Transverse colon (tissue), 4 donors: Measurements from ENCODE around the gene AQP9. TPM values are rescaled to one million over a fixed set of nuclear protein-coding genes. Genes with fewer than 3 reads are reported as not detected.

ENCODE experiments used
- DNase-seq: peaks from one replicate; pipeline ENCODE4 v3.0.0-alpha.2; 2019
- H3K27ac ChIP-seq, 4 donors: fragments of 200-600 bp; sonication (generic); 2 replicates each; pipeline ENCODE4 v1.5.1; 2016 to 2018; ENCODE audit warnings: inconsistent platforms in 4 of 4
- H3K27me3 ChIP-seq: fragments of 200-600 bp; sonication (generic); 2 replicates; pipeline ENCODE4 v1.5.1; 2017; ENCODE audit warnings: inconsistent platforms
- H3K36me3 ChIP-seq, 4 donors: fragments of 200-600 bp; sonication (generic); 2 replicates each; pipeline ENCODE4 v1.5.1; 2017 to 2019; ENCODE audit warnings: inconsistent platforms in 4 of 4
- H3K4me1 ChIP-seq, 4 donors: fragments of 200-600 bp; sonication (generic); 2 replicates each; pipeline ENCODE4 v1.5.1; 2017 to 2020; ENCODE audit warnings: inconsistent platforms in 4 of 4
- H3K4me3 ChIP-seq, 4 donors: fragments of 200-600 bp; sonication (generic); 1 replicate in 1 of 4; 2 replicates in 3 of 4; pipeline versions ENCODE4 v1.5.1 to v1.6.1; 2017 to 2019; ENCODE audit warnings: inconsistent platforms in 4 of 4
- H3K9me3 ChIP-seq, 2 donors: fragments of 200-600 bp; sonication (generic); 2 replicates each; pipeline ENCODE4 v1.5.1; 2017 to 2019; ENCODE audit warnings: inconsistent platforms in 2 of 2
- CTCF ChIP-seq, 5 experiments: fragments of 200-600 bp in 3 of 5; fragments of 450-650 bp in 2 of 5; sonication (generic) in 3 of 5; IDR thresholded peaks; 1 replicate in 2 of 5; 2 replicates in 3 of 5; pipeline ENCODE4 v1.5.1; 2016 to 2017; ENCODE audit warnings: antibody characterized with exemption in 5 of 5, inconsistent platforms in 3 of 5, mild to moderate bottlenecking in 2 of 5, moderate library complexity in 1 of 5
- EP300 ChIP-seq: sonication (generic); formaldehyde crosslinking; IDR thresholded peaks from one replicate; pipeline ENCODE4 v1.6.1; 2017; ENCODE audit warnings: antibody characterized with exemption, low read depth
- POLR2A ChIP-seq: fragments of 450-650 bp; IDR thresholded peaks from one replicate; pipeline ENCODE4 v1.6.1; 2016; ENCODE audit warnings: antibody characterized with exemption, mild to moderate bottlenecking, moderate library complexity
- POLR2AphosphoS5 ChIP-seq, 3 donors: sonication (generic); formaldehyde crosslinking; IDR thresholded peaks; one replicate each; pipeline ENCODE4 v1.6.1; 2016; ENCODE audit warnings: antibody characterized with exemption in 3 of 3
- WGBS, 2 donors: methylation state at CpG; one replicate each; pipeline ENCODE4 v1.1.5; 2018; ENCODE audit warnings: low coverage in 1 of 2; 5-methylcytosine and 5-hydroxymethylcytosine counted together
- in situ Hi-C, 4 donors: fragments of 200-750 bp; cut with MboI; loops; one replicate each; pipeline versions ENCODE4 v1.15.0 to v1.15.1; 2017; ENCODE audit warnings: low sequenced_read_pairs in 3 of 4, low pct_ligation_motif_present in 1 of 4, low pct_unique_long_range_greater_than_20kb in 1 of 4
- intact Hi-C: fragments of 100-400 bp; cut with DNase I; formaldehyde crosslinking; loops from one replicate; pipeline ENCODE4 v1.15.1; 2023; ENCODE audit warnings: low total_unique reads
- total RNA-seq, 4 donors: library from RNA; depleted of rRNA; stranded (reverse); fragments of >200 nt; gene quantifications; one replicate each; pipeline ENCODE4 v1.1.0, GENCODE V29; 2016

The AQP9 gene
- total RNA-seq, 4 donors from 2014 or later: 0.14 to 0.32 TPM; not detected in 2

GRCh38 chr15:58213587-58214338 is 75.6 kb downstream of the AQP9 start:
- intact Hi-C loops: no loop called here
- 64 to 68% methylated on average over 5 of the region's 5 CpGs for WGBS, 2 donors
- H3K4me1 ChIP-seq: no peaks in the 10 kb centered on the region
- no peak overlapping the region for H3K27ac ChIP-seq
- in situ Hi-C loops: no loop called here
- no peak overlapping the region for H3K4me3 ChIP-seq
- DNase-seq: no peak
- no peaks in the 10 kb centered on the region for H3K9me3 ChIP-seq
- H3K36me3 ChIP-seq: no peaks in the 10 kb centered on the region
- no peaks in the 10 kb centered on the region for H3K27me3 ChIP-seq
- TF ChIP-seq CTCF (IDR thresholded peaks at IDR 0.05): no peak
- no peak for TF ChIP-seq POLR2AphosphoS5 (IDR thresholded peaks at IDR 0.05)
- no peak for TF ChIP-seq EP300
- TF ChIP-seq POLR2A: no peak

- Histone ChIP-seq H3K4me3 (no peak overlapping the region), H3K27ac (no peak overlapping the region), H3K36me3 (no peaks in the 10 kb centered on the region), H3K27me3 (no peaks in the 10 kb centered on the region), H3K9me3 (no peaks in the 10 kb centered on the region), H3K4me1 (no peaks in the 10 kb centered on the region)
- in situ Hi-C loops: no loop called here
- intact Hi-C loops: no loop called here
- TF ChIP-seq POLR2AphosphoS5 (IDR thresholded peaks at IDR 0.05) (no peak), EP300 (no peak), CTCF (IDR thresholded peaks at IDR 0.05) (no peak), POLR2A (no peak)
- no peak for DNase-seq
- 74 to 84% methylated on average over 9 to 11 of the region's 11 CpGs for WGBS, 2 donors
Measured at GRCh38 chr15:58214591-58215340, 76.6 kb downstream of the AQP9 start.

- H3K27me3 ChIP-seq: no peaks in the 10 kb centered on the region
- in situ Hi-C loops: no loop called here
- H3K9me3 ChIP-seq: no peaks in the 10 kb centered on the region
- no peaks in the 10 kb centered on the region for H3K4me1 ChIP-seq
- no peak for TF ChIP-seq EP300
- no peak for TF ChIP-seq POLR2AphosphoS5 (IDR thresholded peaks at IDR 0.05)
- no peak for TF ChIP-seq POLR2A
- TF ChIP-seq CTCF (IDR thresholded peaks at IDR 0.05): no peak
- WGBS, 2 donors: 87% methylated on average over 4 of the region's 4 CpGs; no CpG with 5 or more reads in 1 of the 2 donors
- no peak overlapping the region for H3K4me3 ChIP-seq
- H3K36me3 ChIP-seq: no peaks in the 10 kb centered on the region
- no peak overlapping the region for H3K27ac ChIP-seq
- intact Hi-C loops: no loop called here
- no peak for DNase-seq
Measured at GRCh38 chr15:58217460-58217859, 79.3 kb downstream of the AQP9 start.

GRCh38 chr15:58221591-58222241 is 83.5 kb downstream of the AQP9 start:
- H3K4me3 ChIP-seq: no peak overlapping the region
- intact Hi-C loops: no loop called here
- no peaks in the 10 kb centered on the region for H3K9me3 ChIP-seq
- no peaks in the 10 kb centered on the region for H3K36me3 ChIP-seq
- H3K27me3 ChIP-seq: no peaks in the 10 kb centered on the region
- 33 to 38% methylated on average over 1 to 3 of the region's 3 CpGs for WGBS, 2 donors
- no peaks in the 10 kb centered on the region for H3K4me1 ChIP-seq
- no peak overlapping the region for H3K27ac ChIP-seq
- in situ Hi-C loops: no loop called here
- peak; percentile 18 for DNase-seq
- TF ChIP-seq POLR2A (no peak), CTCF (IDR thresholded peaks at IDR 0.05) (peak in 3 of 5 experiments; percentile 11 to 31 (median 12)), EP300 (no peak), POLR2AphosphoS5 (IDR thresholded peaks at IDR 0.05) (no peak)
